GM23338 (cell line): ENCODE data around the gene CDH19.

Experiments used
- CTCF ChIP-seq, 2 experiments: fragments of 200-600 bp in 1 of 2; sonication (generic) in 1 of 2; conservative IDR thresholded peaks; 2 replicates each; pipeline versions ENCODE4 v1.5.1 to v1.6.1; 2016 to 2017; ENCODE audit warnings: antibody characterized with exemption in 2 of 2, low read depth in 2 of 2, mild to moderate bottlenecking in 2 of 2, moderate library complexity in 1 of 2
- POLR2AphosphoS5 ChIP-seq: IDR thresholded peaks from 2 replicates; pipeline ENCODE4 v1.6.1; 2016; ENCODE audit warnings: antibody characterized with exemption, low read depth
- ZNF114 ChIP-seq: fragments of 250-450 bp; sonication (Bioruptor Pico); IDR thresholded peaks from 2 replicates; pipeline ENCODE4 v1.5.0; 2020; ENCODE audit warnings: mild to moderate bottlenecking, moderate library complexity

- TF ChIP-seq ZNF114 (CRISPR knock-in tag) = no peak
- peak in 1 of 2 experiments; percentile 42; a peak in 2 of 4 replicates for TF ChIP-seq CTCF (conservative IDR thresholded peaks at IDR 0.05; ENCODE audit: low read depth in 2 of 2)
- TF ChIP-seq POLR2AphosphoS5 = no peak
These were observed 70.2 kb downstream of the CDH19 start for GRCh38 chr18:66533693-66534092.
